ENCODE measurements around the gene GBGT1. TPM values are rescaled to one million over a fixed set of nuclear protein-coding genes. Genes with fewer than 3 reads are reported as not detected.

GBGT1 gene
- total and polyA plus RNA-seq, 9 of the 15 experiments (the other 6 are each of a cell fraction or from before 2014, with no cell fraction given), result 0.55 to 25.8 (median 13.7) TPM

GRCh38 chr9:133122935-133123611, 40.6 kb downstream of the GBGT1 start (continued):
- TF ChIP-seq FOSL1 (tag; conservative IDR thresholded peaks at IDR 0.05) (peak; percentile 86), TAF7 (tag; IDR thresholded peaks at IDR 0.05) (peak; percentile 19; the same call in 1 of the 2 replicates), RBM39 (optimal IDR thresholded peaks at IDR 0.05; ENCODE audit: low read depth, low read length) (no peak), KDM1A (IDR thresholded peaks at IDR 0.05) (peak; percentile 19 to 63; a peak in 2 of 4 replicates), IRF9 (tag; IDR thresholded peaks at IDR 0.05) (no peak), RNF2 (IDR thresholded peaks at IDR 0.05) (peak; percentile 88), MTA1 (IDR thresholded peaks at IDR 0.05; ENCODE audit: borderline replicate concordance) (peak; percentile 89), REST (IDR thresholded peaks at IDR 0.05; ENCODE audit: borderline replicate concordance) (peak; percentile 36; the same call in 1 of the 2 replicates), REST (CRISPR knock-in tag; IDR thresholded peaks at IDR 0.05; ENCODE audit: low read depth) (0 out of 2 replicates have a peak, but pooled peaks have one; percentile 30), CCNT2 (IDR thresholded peaks at IDR 0.05; ENCODE audit: borderline replicate concordance, extremely low read depth, insufficient read length, low read depth, low read length) (peak; percentile 61), ZNF174 (CRISPR knock-in tag; IDR thresholded peaks at IDR 0.05) (no peak), KLF13 (tag; IDR thresholded peaks at IDR 0.05; ENCODE audit: borderline replicate concordance, low read depth) (0 out of 2 replicates have a peak, but pooled peaks have one; percentile 8), CREM (IDR thresholded peaks at IDR 0.05; ENCODE audit: low read depth) (peak; percentile 48; the same call in 1 of the 2 replicates), ZKSCAN8 (CRISPR knock-in tag; IDR thresholded peaks at IDR 0.05) (no peak), SMARCC2 (IDR thresholded peaks at IDR 0.05; ENCODE audit: low read depth) (peak; percentile 92), LCOR (CRISPR knock-in tag; IDR thresholded peaks at IDR 0.05) (peak; percentile 55; the same call in 1 of the 2 replicates), JUND (IDR thresholded peaks at IDR 0.05; ENCODE audit: borderline replicate concordance, low read depth, low read length) (peak; percentile 91), JUND (tag; IDR thresholded peaks at IDR 0.05; ENCODE audit: borderline replicate concordance, low read depth, low read length) (no peak; the same call in 2 of the 3 replicates), GATA2 (CRISPR knock-in tag; IDR thresholded peaks at IDR 0.05) (peak; percentile 87), GATAD2B (IDR thresholded peaks at IDR 0.05; ENCODE audit: borderline replicate concordance) (no peak; the same call in 1 of the 2 replicates), HDAC1 (IDR thresholded peaks at IDR 0.05) (peak in 1 of 2 experiments; percentile 86; a peak in 2 of 4 replicates)

Measured in K562 (cell line).